ENCODE measurements around the gene TTC7B. TPM values are rescaled to one million over a fixed set of nuclear protein-coding genes. Genes with fewer than 3 reads are reported as not detected.

Gene TTC7B
- total and polyA plus RNA-seq, 2 of the 13 experiments (the other 11 are each of a cell fraction or from before 2014, with no cell fraction given), result 1.3 to 3.2 TPM

DNA sequence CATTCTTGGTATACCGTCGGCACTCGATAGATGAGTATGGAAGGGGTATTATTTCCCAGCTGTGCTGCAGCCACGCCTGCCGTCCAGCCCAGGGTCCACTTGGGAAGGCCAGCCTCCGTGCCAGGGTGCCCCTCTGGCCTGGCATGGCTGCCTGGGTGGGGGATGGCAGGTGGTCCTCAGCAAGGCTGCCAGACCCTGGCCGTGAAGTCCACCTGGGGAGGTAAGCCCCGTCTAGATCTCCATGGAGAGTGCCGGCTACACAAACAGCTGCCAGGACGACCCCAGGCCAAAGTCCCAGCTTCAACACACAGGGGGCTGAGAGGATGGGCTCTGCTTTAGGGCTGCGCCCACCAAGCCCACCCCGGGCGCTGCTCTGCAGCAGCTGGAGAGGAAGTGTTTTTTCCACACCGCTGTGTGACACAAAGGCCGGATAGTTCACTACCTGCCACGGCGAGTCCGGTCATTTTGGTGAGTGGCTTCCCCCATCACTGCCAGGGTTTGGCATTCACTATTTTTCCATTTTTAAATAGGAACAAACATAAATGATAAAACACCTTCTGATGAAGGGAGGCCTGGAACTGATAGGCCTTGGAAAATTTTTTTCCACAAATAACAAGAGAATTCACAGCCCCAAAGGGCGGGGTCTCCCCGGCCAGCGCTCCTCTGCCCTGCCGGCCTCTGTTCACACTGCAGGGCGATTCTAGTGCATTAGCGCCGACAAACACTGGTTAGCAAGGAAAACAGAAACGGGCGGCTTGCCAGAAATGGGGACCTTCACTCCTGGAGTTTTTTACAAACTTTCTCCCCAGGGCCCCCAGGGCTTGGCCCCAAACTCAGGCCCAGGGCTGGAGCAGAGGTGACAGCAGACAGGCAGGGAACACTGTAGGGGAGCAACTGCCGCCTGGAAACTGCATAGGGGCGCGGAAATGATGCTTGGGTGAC is 257.9 kb downstream of the TTC7B start:
- intact Hi-C loops (cut with micrococcal nuclease; ENCODE audit: unreplicated experiment), result no loop called here
- Histone ChIP-seq H3K4me1 (ENCODE audit: insufficient read depth, low read length) (peaks cover 20% of the 10 kb centered on the region), H2AFZ (ENCODE audit: low read length) (no peak overlapping the region), H3K27me3 (ENCODE audit: control insufficient read depth in 1 of 2, insufficient read depth in 2 of 2, low read length in 2 of 2) (peaks cover 0 to 10% of the 10 kb centered on the region in 2 experiments; a peak in 3 of 5 replicates), H3K79me2 (ENCODE audit: insufficient read depth, low read length) (no peaks in the 10 kb centered on the region), H3K9me3 (ENCODE audit: low read length) (no peaks in the 10 kb centered on the region), H3K36me3 (replicated peaks in 1 of 2; ENCODE audit: control insufficient read depth in 1 of 2, insufficient read depth in 2 of 2, low read length in 2 of 2) (no peaks in the 10 kb centered on the region), H4K20me1 (ENCODE audit: insufficient read depth, low read length) (no peaks in the 10 kb centered on the region), H3K27ac (ENCODE audit: extremely low read length, insufficient read depth, low read length) (no peak overlapping the region), H3K9ac (ENCODE audit: insufficient read depth, low read depth, low read length) (no peak overlapping the region), H3K4me2 (ENCODE audit: low read depth, low read length) (no peak overlapping the region), H3K4me3 (replicated peaks in 1 of 3; ENCODE audit: insufficient read depth in 1 of 3, low read depth in 2 of 3, low read length in 3 of 3) (no peak overlapping the region)
- FAIRE-seq (no peak), DNase-seq (ENCODE audit: low spot score) (no peak), ATAC-seq (no peak)
- no TSS peak for BruUV-seq (replicated peaks)
- in situ Hi-C loops (cut with HindIII; ENCODE audit: extremely low pct_ligation_motif_present, low pct_unique_long_range_greater_than_20kb), result no loop called here
- ChIA-PET POLR2A (no interaction called here), CTCF (ENCODE audit: low intra/inter-chr PET ratio, low total read pairs) (no interaction called here)
- TF ChIP-seq ZNF746 (CRISPR knock-in tag; IDR thresholded peaks at IDR 0.05) (no peak), HMGA1 (CRISPR knock-in tag; conservative IDR thresholded peaks at IDR 0.05) (no peak), ATAD3A (CRISPR knock-in tag; IDR thresholded peaks at IDR 0.05) (no peak), FOXA3 (CRISPR knock-in tag; IDR thresholded peaks at IDR 0.05) (no peak), HMG20B (CRISPR knock-in tag; conservative IDR thresholded peaks at IDR 0.05) (no peak), RAD21 (CRISPR knock-in tag; IDR thresholded peaks at IDR 0.05) (no peak)
- TF ChIP-seq, protein P1, sequence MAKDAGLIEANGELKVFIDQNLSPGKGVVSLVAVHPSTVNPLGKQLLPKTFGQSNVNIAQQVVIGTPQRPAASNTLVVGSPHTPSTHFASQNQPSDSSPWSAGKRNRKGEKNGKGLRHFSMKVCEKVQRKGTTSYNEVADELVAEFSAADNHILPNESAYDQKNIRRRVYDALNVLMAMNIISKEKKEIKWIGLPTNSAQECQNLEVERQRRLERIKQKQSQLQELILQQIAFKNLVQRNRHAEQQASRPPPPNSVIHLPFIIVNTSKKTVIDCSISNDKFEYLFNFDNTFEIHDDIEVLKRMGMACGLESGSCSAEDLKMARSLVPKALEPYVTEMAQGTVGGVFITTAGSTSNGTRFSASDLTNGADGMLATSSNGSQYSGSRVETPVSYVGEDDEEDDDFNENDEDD (CRISPR knock-in tag; IDR thresholded peaks at IDR 0.05; ENCODE audit: borderline replicate concordance), result no peak
- WGBS (ENCODE audit: low lambda C conversion rate), result 71% methylated on average over 25 of the region's 30 CpGs
